Spleen (tissue), 7 donors: ENCODE measurements around the gene FSTL5.

Experiments
- CTCF ChIP-seq, 11 experiments: fragments of 200-600 bp in 7 of 11; fragments of 450-650 bp in 4 of 11; sonication (generic) in 4 of 11; IDR thresholded peaks in 8 of 11; conservative IDR thresholded peaks in 3 of 11; 1 replicate in 7 of 11; 2 replicates in 4 of 11; pipeline versions ENCODE4 v1.4.0 to v1.8.0; 2016 to 2021; ENCODE audit warnings: antibody characterized with exemption in 11 of 11, inconsistent platforms in 4 of 11, mild to moderate bottlenecking in 1 of 11
- POLR2A ChIP-seq, 3 donors: fragments of 450-650 bp; IDR thresholded peaks; one replicate each; pipeline ENCODE4 v1.5.1; 2017; ENCODE audit warnings: antibody characterized with exemption in 3 of 3, mild to moderate bottlenecking in 1 of 3
- donor health status: DM: no; HTN: no; CAD: no; lungs with moderate emphysema.
- donor health status: DM: no; HTN: no; CAD: no.
- donor health status: DM: no; HTN: no; CAD: no.

- no peak for TF ChIP-seq POLR2A (IDR thresholded peaks at IDR 0.05)
- TF ChIP-seq CTCF (IDR thresholded peaks at IDR 0.05 in 8 of 11, conservative IDR thresholded peaks at IDR 0.05 in 3 of 11), result no peak
Observed at GRCh38 chr4:161762796-161763195, 401.0 kb downstream of the FSTL5 start.
